HFFc6 (cell line): ENCODE data around the gene CTNNA3. TPM values are rescaled to one million over a fixed set of nuclear protein-coding genes. Genes with fewer than 3 reads are reported as not detected.

Source experiments
- DNase-seq: peaks from one replicate; pipeline ENCODE4 v3.0.0-alpha.2; 2018
- H3K27ac Mint-ChIP-seq: 2 replicates; pipeline ENCODE4 v1.8.0; 2020; ENCODE audit warnings: mild to moderate bottlenecking, mixed read lengths
- H3K27me3 Mint-ChIP-seq: 2 replicates; pipeline ENCODE4 v1.8.0; 2021; ENCODE audit warnings: mild to moderate bottlenecking, moderate library complexity, mixed read lengths; ENCODE audit not compliant: insufficient read depth
- H3K36me3 Mint-ChIP-seq: 2 replicates; pipeline ENCODE4 v1.8.0; 2021; ENCODE audit warnings: low read depth, mixed read lengths
- H3K4me1 Mint-ChIP-seq: 2 replicates; pipeline ENCODE4 v1.8.0; 2020; ENCODE audit warnings: low read depth, mixed read lengths
- H3K4me3 Mint-ChIP-seq: 2 replicates; pipeline ENCODE4 v1.8.0; 2020; ENCODE audit warnings: mild to moderate bottlenecking, moderate library complexity, mixed read lengths
- H3K9me3 Mint-ChIP-seq: 2 replicates; pipeline ENCODE4 v1.8.0; 2020; ENCODE audit warnings: mild to moderate bottlenecking, mixed read lengths
- CTCF ChIP-seq: fragments of 200-600 bp; sonication (generic); IDR thresholded peaks from 2 replicates; pipeline ENCODE4 v1.5.0; 2021; ENCODE audit warnings: antibody characterized with exemption, mild to moderate bottlenecking
- total RNA-seq, 6 experiments: library from RNA; stranded (reverse); fragmentation: NEBNext Ultra II Directional; extraction: Animal tissue kit (Norgen Biotek cat#: 25700); gene quantifications; 2 replicates in 1 of 6; 3 replicates in 5 of 6; pipeline ENCODE4 v1.2.3, GENCODE V29; 2021

The CTNNA3 gene
- total RNA-seq, 6 experiments from 2014 or later, result not detected

- no peak overlapping the region for H3K27ac Mint-ChIP-seq
- H3K4me3 Mint-ChIP-seq, result no peak overlapping the region
- peaks cover 42% of the 10 kb centered on the region for H3K4me1 Mint-ChIP-seq
- H3K36me3 Mint-ChIP-seq, result no peaks in the 10 kb centered on the region
- DNase-seq, result peak; percentile 41
- no peaks in the 10 kb centered on the region for H3K9me3 Mint-ChIP-seq
- TF ChIP-seq CTCF, result no peak
- peaks cover 1% of the 10 kb centered on the region; the same call in 1 of the 2 replicates for H3K27me3 Mint-ChIP-seq
Observed at GRCh38 chr10:66837990-66838389, 858.0 kb downstream of the CTNNA3 start.

GRCh38 chr10:66837335-66837734 is 858.7 kb downstream of the CTNNA3 start:
- Mint-ChIP-seq H3K9me3 (no peaks in the 10 kb centered on the region), H3K27me3 (no peaks in the 10 kb centered on the region), H3K4me3 (no peak overlapping the region), H3K36me3 (no peaks in the 10 kb centered on the region), H3K4me1 (peaks cover 41% of the 10 kb centered on the region), H3K27ac (no peak overlapping the region)
- DNase-seq, result no peak
- TF ChIP-seq CTCF, result no peak

GRCh38 chr10:66836771-66837170 is 859.2 kb downstream of the CTNNA3 start:
- DNase-seq, result no peak
- Mint-ChIP-seq H3K9me3 (no peaks in the 10 kb centered on the region), H3K27ac (no peak overlapping the region), H3K36me3 (no peaks in the 10 kb centered on the region), H3K4me1 (peaks cover 41% of the 10 kb centered on the region), H3K27me3 (no peaks in the 10 kb centered on the region), H3K4me3 (no peak overlapping the region)
- TF ChIP-seq CTCF, result no peak

GRCh38 chr10:66836057-66836456 is 859.9 kb downstream of the CTNNA3 start:
- H3K4me1 Mint-ChIP-seq, result peaks cover 41% of the 10 kb centered on the region
- H3K27ac Mint-ChIP-seq, result peak overlapping the region; percentile 53
- H3K27me3 Mint-ChIP-seq, result no peaks in the 10 kb centered on the region
- TF ChIP-seq CTCF, result no peak
- no peaks in the 10 kb centered on the region for H3K9me3 Mint-ChIP-seq
- no peak overlapping the region; the same call in 1 of the 2 replicates for H3K4me3 Mint-ChIP-seq
- peak; percentile 52 for DNase-seq
- H3K36me3 Mint-ChIP-seq, result no peaks in the 10 kb centered on the region

- TF ChIP-seq CTCF, result no peak
- no peak for DNase-seq
- no peaks in the 10 kb centered on the region for H3K36me3 Mint-ChIP-seq
- no peak overlapping the region for H3K27ac Mint-ChIP-seq
- no peaks in the 10 kb centered on the region for H3K27me3 Mint-ChIP-seq
- no peaks in the 10 kb centered on the region for H3K9me3 Mint-ChIP-seq
- H3K4me1 Mint-ChIP-seq, result peaks cover 41% of the 10 kb centered on the region
- H3K4me3 Mint-ChIP-seq, result no peak overlapping the region
Observed at GRCh38 chr10:66835400-66835799, 860.6 kb downstream of the CTNNA3 start.

GRCh38 chr10:66834802-66835201 is 861.2 kb downstream of the CTNNA3 start:
- Mint-ChIP-seq H3K27ac (no peak overlapping the region), H3K27me3 (no peaks in the 10 kb centered on the region), H3K9me3 (no peaks in the 10 kb centered on the region), H3K36me3 (no peaks in the 10 kb centered on the region), H3K4me1 (peaks cover 41% of the 10 kb centered on the region), H3K4me3 (no peak overlapping the region)
- no peak for DNase-seq
- TF ChIP-seq CTCF, result no peak
